Coronary artery (tissue), 2 donors: ENCODE measurements around the gene BICD2.

Experiments used
- DNase-seq: peaks from one replicate; pipeline ENCODE4 v3.0.0-alpha.2; 2017; ENCODE audit warnings: low spot score
- H3K27ac ChIP-seq, 2 donors: fragments of 200-600 bp; sonication (generic); one replicate each; pipeline ENCODE4 v1.5.1; 2016 to 2019
- H3K4me3 ChIP-seq: fragments of 200-600 bp; sonication (generic); 2 replicates; pipeline ENCODE4 v1.5.1; 2016; ENCODE audit warnings: mild to moderate bottlenecking, moderate library complexity
- CTCF ChIP-seq: fragments of 200-600 bp; sonication (generic); IDR thresholded peaks from one replicate; pipeline ENCODE4 v1.5.1; 2019; ENCODE audit warnings: antibody characterized with exemption

Gene BICD2

GRCh38 chr9:92716557-92716956, 48.1 kb downstream of the BICD2 start:
- peak; percentile 73 for DNase-seq
- TF ChIP-seq CTCF, result peak; percentile 89
- H3K27ac ChIP-seq, result no peak overlapping the region
- no peak overlapping the region for H3K4me3 ChIP-seq

GRCh38 chr9:92715488-92716231, 49.0 kb downstream of the BICD2 start:
- peak; percentile 71 for DNase-seq
- peak overlapping the region in 1 of 2 donors; percentile 23 for H3K27ac ChIP-seq

GRCh38 chr9:92714787-92715487, 49.7 kb downstream of the BICD2 start:
- no peak for TF ChIP-seq CTCF
- Histone ChIP-seq H3K4me3 (no peak overlapping the region), H3K27ac (peak overlapping the region in 1 of 2 donors; percentile 23)
- peak; percentile 70 for DNase-seq

More at GRCh38 chr9:92715488-92716231, 49.0 kb downstream of the BICD2 start:
- no peak overlapping the region for H3K4me3 ChIP-seq
- no peak for TF ChIP-seq CTCF

GRCh38 chr9:92714016-92714415, 50.6 kb downstream of the BICD2 start:
- Histone ChIP-seq H3K27ac (no peak overlapping the region), H3K4me3 (no peak overlapping the region)
- TF ChIP-seq CTCF, result no peak
- DNase-seq, result no peak

- H3K4me3 ChIP-seq, result no peak overlapping the region
- TF ChIP-seq CTCF, result no peak
- DNase-seq, result no peak
- H3K27ac ChIP-seq, result no peak overlapping the region
Measured at GRCh38 chr9:92713528-92713927, 51.1 kb downstream of the BICD2 start.

GRCh38 chr9:92712767-92713166, 51.9 kb downstream of the BICD2 start:
- DNase-seq, result no peak
- no peak for TF ChIP-seq CTCF
- Histone ChIP-seq H3K4me3 (no peak overlapping the region), H3K27ac (no peak overlapping the region)

GRCh38 chr9:92711844-92712243, 52.8 kb downstream of the BICD2 start:
- no peak for TF ChIP-seq CTCF
- no peak overlapping the region for H3K27ac ChIP-seq
- H3K4me3 ChIP-seq, result no peak overlapping the region
- DNase-seq, result no peak
